ENCODE results near the gene RIT1.

Gene RIT1

DNA sequence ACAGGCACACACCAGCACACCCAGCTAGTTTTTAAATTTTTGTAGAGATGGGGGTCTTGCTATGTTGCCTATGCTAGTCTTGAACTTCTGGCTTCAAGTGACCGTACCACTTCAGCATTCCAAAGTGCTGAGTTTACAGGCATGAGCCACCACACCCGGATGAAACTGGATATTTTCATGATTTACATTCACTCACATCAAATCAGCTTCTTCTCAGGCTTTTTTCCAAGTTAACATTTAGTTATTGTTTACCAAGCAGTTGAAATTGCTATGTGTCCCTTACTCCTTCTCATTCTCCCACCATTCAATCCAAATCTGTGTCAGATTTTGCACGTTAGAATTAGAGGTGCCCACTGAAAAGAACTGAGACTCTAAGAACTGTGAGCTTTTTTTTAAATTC lies 18.4 kb downstream of the RIT1 start:
- no peaks in the 10 kb centered on the region for H3K36me3 ChIP-seq (ENCODE audit: control insufficient read depth, insufficient read depth, low read length)
- H3K79me2 ChIP-seq = no peaks in the 10 kb centered on the region
- H3K9me3 ChIP-seq (ENCODE audit: control insufficient read depth, low read length) = no peaks in the 10 kb centered on the region
- H3K9ac ChIP-seq = no peak overlapping the region
- no peak overlapping the region for H3K4me3 ChIP-seq (ENCODE audit: low read depth, low read length)
- H3K4me1 ChIP-seq = no peaks in the 10 kb centered on the region
- TF ChIP-seq, protein P1, sequence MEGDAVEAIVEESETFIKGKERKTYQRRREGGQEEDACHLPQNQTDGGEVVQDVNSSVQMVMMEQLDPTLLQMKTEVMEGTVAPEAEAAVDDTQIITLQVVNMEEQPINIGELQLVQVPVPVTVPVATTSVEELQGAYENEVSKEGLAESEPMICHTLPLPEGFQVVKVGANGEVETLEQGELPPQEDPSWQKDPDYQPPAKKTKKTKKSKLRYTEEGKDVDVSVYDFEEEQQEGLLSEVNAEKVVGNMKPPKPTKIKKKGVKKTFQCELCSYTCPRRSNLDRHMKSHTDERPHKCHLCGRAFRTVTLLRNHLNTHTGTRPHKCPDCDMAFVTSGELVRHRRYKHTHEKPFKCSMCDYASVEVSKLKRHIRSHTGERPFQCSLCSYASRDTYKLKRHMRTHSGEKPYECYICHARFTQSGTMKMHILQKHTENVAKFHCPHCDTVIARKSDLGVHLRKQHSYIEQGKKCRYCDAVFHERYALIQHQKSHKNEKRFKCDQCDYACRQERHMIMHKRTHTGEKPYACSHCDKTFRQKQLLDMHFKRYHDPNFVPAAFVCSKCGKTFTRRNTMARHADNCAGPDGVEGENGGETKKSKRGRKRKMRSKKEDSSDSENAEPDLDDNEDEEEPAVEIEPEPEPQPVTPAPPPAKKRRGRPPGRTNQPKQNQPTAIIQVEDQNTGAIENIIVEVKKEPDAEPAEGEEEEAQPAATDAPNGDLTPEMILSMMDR (IDR thresholded peaks at IDR 0.05) = no peak
- no peak overlapping the region for H3K4me2 ChIP-seq (ENCODE audit: low read length)
- no peaks in the 10 kb centered on the region for H3K27me3 ChIP-seq (ENCODE audit: control insufficient read depth, insufficient read depth, low read length)
- no peak overlapping the region for H2AFZ ChIP-seq
- H3K27ac ChIP-seq = peak overlapping the region; percentile 0

DNA sequence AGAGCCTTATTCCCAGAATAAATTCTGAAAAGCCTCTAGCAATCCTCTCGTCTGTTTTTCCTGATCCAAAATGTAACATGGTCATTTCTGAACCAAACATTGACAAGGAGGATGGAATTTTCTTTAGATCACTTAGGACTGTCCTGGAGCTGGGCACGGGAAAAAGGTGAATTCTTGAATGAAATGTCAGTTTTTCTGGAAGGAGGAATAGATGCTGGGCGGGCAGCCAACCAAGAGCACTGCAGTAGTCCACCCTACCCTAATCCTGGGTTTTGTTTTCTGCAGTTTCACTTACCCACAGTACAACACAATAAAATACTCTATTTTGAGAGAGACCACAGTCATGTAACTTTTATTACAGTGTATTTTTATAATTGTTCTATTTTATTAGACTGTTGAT lies 20.9 kb downstream of the RIT1 start:
- TF ChIP-seq, protein P1 (IDR thresholded peaks at IDR 0.05) = no peak
- Histone ChIP-seq H3K4me2 (ENCODE audit: low read length) (no peak overlapping the region), H3K79me2 (no peaks in the 10 kb centered on the region), H3K4me3 (ENCODE audit: low read depth, low read length) (no peak overlapping the region), H3K9me3 (ENCODE audit: control insufficient read depth, low read length) (no peaks in the 10 kb centered on the region), H3K36me3 (ENCODE audit: control insufficient read depth, insufficient read depth, low read length) (no peaks in the 10 kb centered on the region), H3K27ac (no peak overlapping the region), H3K27me3 (ENCODE audit: control insufficient read depth, insufficient read depth, low read length) (no peaks in the 10 kb centered on the region), H2AFZ (no peak overlapping the region), H3K9ac (no peak overlapping the region), H3K4me1 (no peaks in the 10 kb centered on the region)

DNA sequence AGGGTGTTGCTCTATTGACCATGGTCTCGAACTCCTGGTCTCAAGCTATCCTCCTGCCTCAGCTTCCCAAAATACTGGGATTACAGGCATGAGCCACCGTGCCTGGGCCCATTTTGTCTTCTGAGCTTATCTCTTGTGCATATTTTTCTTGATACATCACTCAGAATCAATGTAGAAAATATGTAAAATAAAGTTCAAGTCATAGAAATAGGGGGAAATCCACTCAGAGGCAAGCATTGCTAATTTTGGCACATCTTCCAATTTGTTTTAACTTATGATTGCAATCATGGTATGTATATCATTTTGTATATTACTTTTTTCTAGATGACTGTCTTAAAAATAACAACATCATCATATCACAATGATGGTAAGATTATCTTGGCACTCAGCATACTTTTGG lies 21.6 kb downstream of the RIT1 start:
- H3K4me3 ChIP-seq (ENCODE audit: low read depth, low read length) = no peak overlapping the region
- H3K9me3 ChIP-seq (ENCODE audit: control insufficient read depth, low read length) = no peaks in the 10 kb centered on the region
- H3K9ac ChIP-seq = no peak overlapping the region

DNA sequence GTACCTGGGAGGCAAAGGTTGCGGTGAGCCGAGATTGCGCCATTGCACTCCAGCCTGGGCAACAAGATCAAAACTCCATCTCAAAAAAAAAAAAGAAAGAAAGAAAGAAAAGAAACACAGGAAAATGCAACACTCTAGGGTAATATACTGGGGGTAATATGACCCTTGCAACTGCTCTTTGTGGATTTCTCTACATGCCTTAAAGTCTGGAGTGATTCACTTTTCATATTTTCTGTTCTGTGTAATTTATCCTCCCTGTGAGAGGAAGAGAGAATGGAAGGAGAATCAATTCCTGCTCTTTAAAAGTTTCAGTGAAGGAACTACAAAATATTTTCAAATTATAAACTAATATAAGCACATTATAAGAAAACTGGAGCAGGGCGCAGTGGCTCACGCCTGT lies 22.7 kb downstream of the RIT1 start:
- no peak overlapping the region for H3K9ac ChIP-seq
- H3K79me2 ChIP-seq = no peaks in the 10 kb centered on the region
- H3K4me2 ChIP-seq (ENCODE audit: low read length) = no peak overlapping the region
- no peak overlapping the region for H3K27ac ChIP-seq
- no peak overlapping the region for H3K4me3 ChIP-seq (ENCODE audit: low read depth, low read length)
- H3K36me3 ChIP-seq (ENCODE audit: control insufficient read depth, insufficient read depth, low read length) = no peaks in the 10 kb centered on the region
- H3K9me3 ChIP-seq (ENCODE audit: control insufficient read depth, low read length) = no peaks in the 10 kb centered on the region
- H3K27me3 ChIP-seq (ENCODE audit: control insufficient read depth, insufficient read depth, low read length) = no peaks in the 10 kb centered on the region
- H3K4me1 ChIP-seq = no peaks in the 10 kb centered on the region
- TF ChIP-seq, protein P1 (IDR thresholded peaks at IDR 0.05) = no peak
- no peak overlapping the region for H2AFZ ChIP-seq

More for the DNA sequence above, 21.6 kb downstream of the RIT1 start:
- TF ChIP-seq, protein P1 (IDR thresholded peaks at IDR 0.05) = no peak
- Histone ChIP-seq H3K27me3 (ENCODE audit: control insufficient read depth, insufficient read depth, low read length) (no peaks in the 10 kb centered on the region), H3K4me1 (no peaks in the 10 kb centered on the region), H3K79me2 (no peaks in the 10 kb centered on the region), H3K27ac (no peak overlapping the region), H3K36me3 (ENCODE audit: control insufficient read depth, insufficient read depth, low read length) (no peaks in the 10 kb centered on the region), H2AFZ (no peak overlapping the region), H3K4me2 (ENCODE audit: low read length) (no peak overlapping the region)

DNA sequence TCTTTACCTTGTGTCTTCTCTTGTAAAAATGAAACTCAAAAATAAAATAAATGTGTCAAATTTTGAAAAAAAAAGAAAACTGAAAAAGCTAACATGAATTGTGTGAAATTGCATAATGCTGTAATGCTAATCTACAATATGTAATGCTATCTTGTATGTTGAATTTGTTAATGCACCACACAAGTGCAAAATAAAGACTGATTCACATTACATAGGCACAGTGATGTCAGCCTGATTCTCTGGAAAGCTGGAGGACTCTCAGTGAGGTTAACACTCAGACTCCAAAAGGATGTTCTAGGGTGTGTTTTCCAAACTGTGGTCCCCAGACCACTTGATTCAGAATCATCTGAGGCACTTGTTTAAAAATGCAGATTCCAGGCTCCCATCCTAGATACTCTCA lies 26.2 kb downstream of the RIT1 start:
- Histone ChIP-seq H3K4me1 (no peaks in the 10 kb centered on the region), H3K4me2 (ENCODE audit: low read length) (no peak overlapping the region), H3K79me2 (no peaks in the 10 kb centered on the region), H3K36me3 (ENCODE audit: control insufficient read depth, insufficient read depth, low read length) (no peaks in the 10 kb centered on the region), H3K9me3 (ENCODE audit: control insufficient read depth, low read length) (no peaks in the 10 kb centered on the region), H3K9ac (no peak overlapping the region), H3K27me3 (ENCODE audit: control insufficient read depth, insufficient read depth, low read length) (no peaks in the 10 kb centered on the region), H3K27ac (peak overlapping the region; percentile 18), H3K4me3 (ENCODE audit: low read depth, low read length) (no peak overlapping the region), H2AFZ (no peak overlapping the region)
- TF ChIP-seq, protein P1 (IDR thresholded peaks at IDR 0.05) = no peak
